ENCODE results near the gene CKAP2L.
A peak's percentile ranks its signal among the peaks of the same experiment; 100 is the strongest.

The CKAP2L gene, protein sequence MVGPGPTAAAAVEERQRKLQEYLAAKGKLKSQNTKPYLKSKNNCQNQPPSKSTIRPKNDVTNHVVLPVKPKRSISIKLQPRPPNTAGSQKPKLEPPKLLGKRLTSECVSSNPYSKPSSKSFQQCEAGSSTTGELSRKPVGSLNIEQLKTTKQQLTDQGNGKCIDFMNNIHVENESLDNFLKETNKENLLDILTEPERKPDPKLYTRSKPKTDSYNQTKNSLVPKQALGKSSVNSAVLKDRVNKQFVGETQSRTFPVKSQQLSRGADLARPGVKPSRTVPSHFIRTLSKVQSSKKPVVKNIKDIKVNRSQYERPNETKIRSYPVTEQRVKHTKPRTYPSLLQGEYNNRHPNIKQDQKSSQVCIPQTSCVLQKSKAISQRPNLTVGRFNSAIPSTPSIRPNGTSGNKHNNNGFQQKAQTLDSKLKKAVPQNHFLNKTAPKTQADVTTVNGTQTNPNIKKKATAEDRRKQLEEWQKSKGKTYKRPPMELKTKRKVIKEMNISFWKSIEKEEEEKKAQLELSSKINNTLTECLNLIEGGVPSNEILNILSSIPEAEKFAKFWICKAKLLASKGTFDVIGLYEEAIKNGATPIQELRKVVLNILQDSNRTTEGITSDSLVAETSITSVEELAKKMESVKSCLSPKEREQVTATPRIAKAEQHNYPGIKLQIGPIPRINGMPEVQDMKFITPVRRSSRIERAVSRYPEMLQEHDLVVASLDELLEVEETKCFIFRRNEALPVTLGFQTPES

GRCh38 chr2:112764071-112765044, at the start of gene CKAP2L:
Gene CKAP2L, minus strand, starts transcription at chr2:112764609. Its CDS starts 11 bp downstream, at chr2:112764598.
- in situ Hi-C loops (cut with HindIII; ENCODE audit: low sequenced_read_pairs) = no loop called here

GRCh38 chr2:112813280-112813966, 49.0 kb upstream of the CKAP2L start:
- H3K4me3 ChIP-seq (ENCODE audit: low read depth, low read length) = no peak overlapping the region
- DNase-seq (ENCODE audit: low read depth) = no peak
- in situ Hi-C loops (cut with HindIII; ENCODE audit: low sequenced_read_pairs) = no loop called here
- TF ChIP-seq, protein P1, sequence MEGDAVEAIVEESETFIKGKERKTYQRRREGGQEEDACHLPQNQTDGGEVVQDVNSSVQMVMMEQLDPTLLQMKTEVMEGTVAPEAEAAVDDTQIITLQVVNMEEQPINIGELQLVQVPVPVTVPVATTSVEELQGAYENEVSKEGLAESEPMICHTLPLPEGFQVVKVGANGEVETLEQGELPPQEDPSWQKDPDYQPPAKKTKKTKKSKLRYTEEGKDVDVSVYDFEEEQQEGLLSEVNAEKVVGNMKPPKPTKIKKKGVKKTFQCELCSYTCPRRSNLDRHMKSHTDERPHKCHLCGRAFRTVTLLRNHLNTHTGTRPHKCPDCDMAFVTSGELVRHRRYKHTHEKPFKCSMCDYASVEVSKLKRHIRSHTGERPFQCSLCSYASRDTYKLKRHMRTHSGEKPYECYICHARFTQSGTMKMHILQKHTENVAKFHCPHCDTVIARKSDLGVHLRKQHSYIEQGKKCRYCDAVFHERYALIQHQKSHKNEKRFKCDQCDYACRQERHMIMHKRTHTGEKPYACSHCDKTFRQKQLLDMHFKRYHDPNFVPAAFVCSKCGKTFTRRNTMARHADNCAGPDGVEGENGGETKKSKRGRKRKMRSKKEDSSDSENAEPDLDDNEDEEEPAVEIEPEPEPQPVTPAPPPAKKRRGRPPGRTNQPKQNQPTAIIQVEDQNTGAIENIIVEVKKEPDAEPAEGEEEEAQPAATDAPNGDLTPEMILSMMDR (IDR thresholded peaks at IDR 0.05; ENCODE audit: low read depth, low read length, missing control alignments) = no peak

More at GRCh38 chr2:112764071-112765044, at the start of gene CKAP2L:
- peak; percentile 97 for DNase-seq (ENCODE audit: low read depth)
- H3K4me3 ChIP-seq (ENCODE audit: low read depth, low read length) = peak within 1 kb of the TSS; percentile 79
- TF ChIP-seq, protein P1 (IDR thresholded peaks at IDR 0.05; ENCODE audit: low read depth, low read length, missing control alignments) = no peak

- no peak for DNase-seq (ENCODE audit: low read depth)
- no peak overlapping the region for H3K4me3 ChIP-seq (ENCODE audit: low read depth, low read length)
- TF ChIP-seq, protein P1 (IDR thresholded peaks at IDR 0.05; ENCODE audit: low read depth, low read length, missing control alignments) = no peak
- in situ Hi-C loops (cut with HindIII; ENCODE audit: low sequenced_read_pairs) = no loop called here
These were observed 48.2 kb upstream of the CKAP2L start for GRCh38 chr2:112812318-112813267.

DNA sequence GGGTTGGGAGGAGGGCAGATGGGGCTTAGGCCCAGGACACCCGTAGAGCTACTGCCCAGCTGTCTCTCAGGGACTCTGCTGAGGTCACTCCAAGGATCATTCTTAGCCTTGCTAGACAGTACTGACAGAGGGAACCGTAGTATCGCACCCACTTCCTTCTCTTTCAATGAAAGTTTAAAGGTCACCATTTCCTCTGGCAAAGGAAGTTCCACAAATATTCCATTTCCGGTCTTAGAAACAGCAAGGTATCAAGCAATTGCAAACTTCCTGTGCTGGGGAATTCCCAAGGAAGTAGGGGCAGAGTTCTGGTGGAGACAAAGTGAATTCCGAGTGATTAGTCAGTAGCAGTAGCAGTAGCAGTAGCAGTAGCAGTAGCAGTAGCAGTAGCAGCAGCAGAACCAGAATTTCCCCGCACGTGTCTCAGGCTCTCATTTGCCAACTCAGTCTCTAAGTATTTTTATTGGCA, 47.5 kb upstream of the CKAP2L start:
- in situ Hi-C loops (cut with HindIII; ENCODE audit: low sequenced_read_pairs) = no loop called here
- peak; percentile 24 for DNase-seq (ENCODE audit: low read depth)
- H3K4me3 ChIP-seq (ENCODE audit: low read depth, low read length) = no peak overlapping the region
- TF ChIP-seq, protein P1 (IDR thresholded peaks at IDR 0.05; ENCODE audit: low read depth, low read length, missing control alignments) = no peak

DNA sequence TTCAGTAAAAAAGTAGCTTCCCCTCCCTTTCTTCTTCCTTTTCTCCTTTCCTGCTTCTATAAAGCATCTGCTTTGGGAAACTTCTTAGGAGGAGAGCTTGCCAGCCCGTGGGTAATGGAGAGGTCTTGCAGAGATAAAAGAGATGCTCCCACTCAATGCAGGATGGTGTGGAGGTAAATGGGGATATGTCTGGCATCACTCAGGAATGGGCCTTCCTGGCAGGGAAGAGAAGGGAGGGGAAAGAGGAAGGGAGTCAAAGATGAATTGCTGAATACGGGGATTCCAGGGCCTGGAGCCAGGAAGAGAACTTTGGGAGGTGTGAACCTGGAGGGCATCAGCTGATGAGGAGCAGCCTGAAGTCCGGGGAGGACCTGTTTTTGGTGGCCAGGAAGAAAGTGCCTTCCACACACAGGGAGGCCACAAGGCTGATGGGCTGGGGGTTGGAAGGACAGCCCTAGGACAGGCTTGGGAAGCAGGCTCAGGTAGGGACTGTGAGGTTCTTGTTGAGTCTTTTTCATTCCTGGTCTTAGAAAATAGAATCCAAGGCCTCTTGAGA, 46.9 kb upstream of the CKAP2L start:
- DNase-seq (ENCODE audit: low read depth) = no peak
- in situ Hi-C loops (cut with HindIII; ENCODE audit: low sequenced_read_pairs) = no loop called here
- H3K4me3 ChIP-seq (ENCODE audit: low read depth, low read length) = no peak overlapping the region
- TF ChIP-seq, protein P1 (IDR thresholded peaks at IDR 0.05; ENCODE audit: low read depth, low read length, missing control alignments) = no peak
